Spleen (tissue), 7 donors: Measurements from ENCODE around the gene PRPF4.

Experiments
- POLR2A ChIP-seq, 3 donors: fragments of 450-650 bp; IDR thresholded peaks; one replicate each; pipeline ENCODE4 v1.5.1; 2017; ENCODE audit warnings: antibody characterized with exemption in 3 of 3, mild to moderate bottlenecking in 1 of 3
- POLR2AphosphoS5 ChIP-seq, 3 donors: sonication (generic); formaldehyde crosslinking; IDR thresholded peaks; one replicate each; pipeline ENCODE4 v1.5.1; 2017; ENCODE audit warnings: antibody characterized with exemption in 3 of 3
- TF ChIP-seq, protein P1 (sequence below), 11 experiments: fragments of 200-600 bp in 7 of 11; fragments of 450-650 bp in 4 of 11; sonication (generic) in 4 of 11; IDR thresholded peaks in 8 of 11; conservative IDR thresholded peaks in 3 of 11; 1 replicate in 7 of 11; 2 replicates in 4 of 11; pipeline versions ENCODE4 v1.4.0 to v1.8.0; 2016 to 2021; ENCODE audit warnings: antibody characterized with exemption in 11 of 11, inconsistent platforms in 4 of 11, mild to moderate bottlenecking in 1 of 11
- donor health status: DM: no; HTN: no; CAD: no; lungs with moderate emphysema.
- donor health status: DM: no; HTN: no; CAD: no.
- donor health status: DM: no; HTN: no; CAD: no.

DNA sequence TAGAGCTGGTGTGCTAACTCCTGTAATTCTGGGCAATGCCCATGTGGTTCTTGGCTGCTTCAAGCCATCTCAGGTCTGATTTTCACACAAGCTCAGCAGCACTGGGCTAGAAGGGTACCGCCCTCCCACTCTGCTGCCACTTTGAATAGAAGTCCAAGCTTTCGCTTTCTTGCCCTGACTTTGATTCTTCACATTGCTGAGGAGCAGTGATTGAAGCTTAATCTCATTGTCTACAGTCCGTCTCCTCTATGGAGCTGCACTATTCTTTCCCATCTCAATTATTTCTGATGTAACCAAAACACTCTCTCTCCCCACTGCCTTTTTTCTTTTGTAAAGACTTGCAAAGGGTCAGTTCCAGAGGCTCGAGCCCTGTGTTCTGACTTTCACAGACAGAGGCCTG lies 40.6 kb downstream of the PRPF4 start:
- TF ChIP-seq POLR2A (IDR thresholded peaks at IDR 0.05) (no peak), POLR2AphosphoS5 (IDR thresholded peaks at IDR 0.05) (no peak)
- TF ChIP-seq, protein P1, sequence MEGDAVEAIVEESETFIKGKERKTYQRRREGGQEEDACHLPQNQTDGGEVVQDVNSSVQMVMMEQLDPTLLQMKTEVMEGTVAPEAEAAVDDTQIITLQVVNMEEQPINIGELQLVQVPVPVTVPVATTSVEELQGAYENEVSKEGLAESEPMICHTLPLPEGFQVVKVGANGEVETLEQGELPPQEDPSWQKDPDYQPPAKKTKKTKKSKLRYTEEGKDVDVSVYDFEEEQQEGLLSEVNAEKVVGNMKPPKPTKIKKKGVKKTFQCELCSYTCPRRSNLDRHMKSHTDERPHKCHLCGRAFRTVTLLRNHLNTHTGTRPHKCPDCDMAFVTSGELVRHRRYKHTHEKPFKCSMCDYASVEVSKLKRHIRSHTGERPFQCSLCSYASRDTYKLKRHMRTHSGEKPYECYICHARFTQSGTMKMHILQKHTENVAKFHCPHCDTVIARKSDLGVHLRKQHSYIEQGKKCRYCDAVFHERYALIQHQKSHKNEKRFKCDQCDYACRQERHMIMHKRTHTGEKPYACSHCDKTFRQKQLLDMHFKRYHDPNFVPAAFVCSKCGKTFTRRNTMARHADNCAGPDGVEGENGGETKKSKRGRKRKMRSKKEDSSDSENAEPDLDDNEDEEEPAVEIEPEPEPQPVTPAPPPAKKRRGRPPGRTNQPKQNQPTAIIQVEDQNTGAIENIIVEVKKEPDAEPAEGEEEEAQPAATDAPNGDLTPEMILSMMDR (IDR thresholded peaks at IDR 0.05 in 8 of 11, conservative IDR thresholded peaks at IDR 0.05 in 3 of 11): no peak
